ENCODE measurements around the gene DAPL1.

The DAPL1 gene

DNA sequence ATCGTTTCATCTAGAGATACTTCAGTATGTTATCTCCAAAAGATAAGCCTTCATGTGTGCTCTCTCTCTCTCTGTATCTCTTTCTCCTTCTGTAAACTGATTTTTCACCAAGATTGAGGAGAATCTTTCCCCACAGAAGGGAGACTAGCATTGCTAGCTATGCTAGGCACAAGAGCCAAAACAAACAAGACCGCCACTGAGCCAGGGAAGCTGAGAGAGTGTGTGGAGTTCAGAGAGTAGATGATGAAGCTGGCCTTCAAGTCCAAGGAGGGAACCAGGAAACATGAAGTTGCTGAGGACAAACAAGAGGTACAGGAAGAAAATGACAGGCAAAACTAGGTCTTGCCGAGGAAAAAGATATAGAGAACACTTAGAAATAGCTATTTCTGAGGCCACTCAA lies 23.4 kb downstream of the DAPL1 start:
- Histone ChIP-seq H3K36me3 (replicated peaks; ENCODE audit: insufficient read depth, low read length) (no peaks in the 10 kb centered on the region), H3K79me2 (ENCODE audit: low read length) (no peaks in the 10 kb centered on the region), H3K4me2 (ENCODE audit: low read depth, low read length) (no peak overlapping the region), H4K20me1 (ENCODE audit: insufficient read depth, low read length) (no peaks in the 10 kb centered on the region), H3K27me3 (replicated peaks; ENCODE audit: insufficient read depth, low read length) (no peaks in the 10 kb centered on the region), H3K9me3 (replicated peaks; ENCODE audit: insufficient read depth, low read length) (no peaks in the 10 kb centered on the region), H3F3A (ENCODE audit: insufficient read depth, low read length) (no peaks in the 10 kb centered on the region), H2AFZ (ENCODE audit: low read length) (no peak overlapping the region), H3K9ac (ENCODE audit: low read length) (no peak overlapping the region), H3K4me1 (ENCODE audit: low read length) (no peaks in the 10 kb centered on the region), H3K9me2 (replicated peaks; ENCODE audit: insufficient read depth, low read length) (no peaks in the 10 kb centered on the region), H3K4me3 (ENCODE audit: low read length) (no peak overlapping the region), H3K27ac (ENCODE audit: low read length) (no peak overlapping the region)
- TF ChIP-seq EZH2 (optimal IDR thresholded peaks at IDR 0.05; ENCODE audit: low read depth, low read length) (no peak), EZH2phosphoT487 (IDR thresholded peaks at IDR 0.05; ENCODE audit: low read length) (no peak)
- TF ChIP-seq, protein P1, sequence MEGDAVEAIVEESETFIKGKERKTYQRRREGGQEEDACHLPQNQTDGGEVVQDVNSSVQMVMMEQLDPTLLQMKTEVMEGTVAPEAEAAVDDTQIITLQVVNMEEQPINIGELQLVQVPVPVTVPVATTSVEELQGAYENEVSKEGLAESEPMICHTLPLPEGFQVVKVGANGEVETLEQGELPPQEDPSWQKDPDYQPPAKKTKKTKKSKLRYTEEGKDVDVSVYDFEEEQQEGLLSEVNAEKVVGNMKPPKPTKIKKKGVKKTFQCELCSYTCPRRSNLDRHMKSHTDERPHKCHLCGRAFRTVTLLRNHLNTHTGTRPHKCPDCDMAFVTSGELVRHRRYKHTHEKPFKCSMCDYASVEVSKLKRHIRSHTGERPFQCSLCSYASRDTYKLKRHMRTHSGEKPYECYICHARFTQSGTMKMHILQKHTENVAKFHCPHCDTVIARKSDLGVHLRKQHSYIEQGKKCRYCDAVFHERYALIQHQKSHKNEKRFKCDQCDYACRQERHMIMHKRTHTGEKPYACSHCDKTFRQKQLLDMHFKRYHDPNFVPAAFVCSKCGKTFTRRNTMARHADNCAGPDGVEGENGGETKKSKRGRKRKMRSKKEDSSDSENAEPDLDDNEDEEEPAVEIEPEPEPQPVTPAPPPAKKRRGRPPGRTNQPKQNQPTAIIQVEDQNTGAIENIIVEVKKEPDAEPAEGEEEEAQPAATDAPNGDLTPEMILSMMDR (IDR thresholded peaks at IDR 0.05; ENCODE audit: low read length) = no peak
- no peak for DNase-seq

DNA sequence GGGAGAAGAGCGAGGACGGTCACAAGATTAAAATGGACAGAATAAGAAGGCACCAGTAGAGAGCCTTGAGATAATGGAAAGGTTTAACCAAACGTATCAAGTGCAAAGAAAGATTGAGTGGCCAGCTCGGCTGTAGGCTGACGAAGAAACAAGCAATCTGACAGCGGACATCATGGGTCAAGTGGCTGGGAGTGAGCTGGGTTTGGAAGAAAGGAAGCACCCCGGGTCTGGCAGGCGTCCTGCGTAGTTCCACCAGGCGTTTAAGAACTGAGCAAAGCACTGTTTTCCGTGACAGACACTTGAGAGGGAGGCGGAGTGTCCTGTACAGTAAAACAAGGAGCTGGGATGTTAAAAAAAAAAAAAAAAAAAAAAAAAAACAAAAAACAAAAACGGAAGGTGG lies 27.1 kb downstream of the DAPL1 start:
- no peak overlapping the region for H2AFZ ChIP-seq (ENCODE audit: low read length)
- no peak overlapping the region for H3K9ac ChIP-seq (ENCODE audit: low read length)
- no peaks in the 10 kb centered on the region for H3F3A ChIP-seq (ENCODE audit: insufficient read depth, low read length)

DNA sequence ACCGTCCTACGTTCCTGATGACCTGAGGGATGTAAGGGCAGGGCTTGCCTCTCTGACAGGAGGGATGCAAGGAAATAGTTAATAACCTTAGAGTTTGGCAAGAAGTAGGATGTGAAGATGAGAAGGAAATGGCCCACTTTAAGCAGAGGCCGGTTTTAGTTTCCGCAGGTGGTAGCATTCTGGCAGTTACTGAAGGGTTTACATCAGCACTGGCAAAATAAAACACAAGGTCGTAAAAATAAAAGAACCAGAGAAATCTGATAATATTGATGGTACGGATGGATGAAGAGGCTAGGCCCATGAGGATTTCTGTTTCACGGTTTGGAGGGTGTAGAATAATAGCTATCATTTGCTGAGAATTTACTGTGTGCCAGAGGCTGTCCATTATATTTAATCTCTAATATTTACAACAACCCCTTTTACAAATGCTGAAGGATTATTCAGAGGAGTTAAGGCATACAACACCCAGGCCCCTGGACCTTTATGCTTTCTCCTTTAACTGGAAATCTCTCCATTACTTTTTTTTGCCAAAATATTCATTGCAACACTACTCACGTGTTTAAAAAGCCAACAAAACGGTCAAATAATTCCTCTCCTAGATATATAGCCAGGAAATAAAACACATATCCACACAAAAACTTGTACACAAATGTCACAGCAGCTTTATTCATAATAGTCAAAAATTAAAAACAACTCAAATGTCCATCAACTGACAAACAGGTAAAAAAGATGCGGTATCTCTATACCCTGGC lies 28.5 kb downstream of the DAPL1 start:
- H3K4me3 ChIP-seq (ENCODE audit: low read length) = no peak overlapping the region
- H3K36me3 ChIP-seq (replicated peaks; ENCODE audit: insufficient read depth, low read length) = no peaks in the 10 kb centered on the region
- TF ChIP-seq EZH2 (optimal IDR thresholded peaks at IDR 0.05; ENCODE audit: low read depth, low read length) (no peak), EZH2phosphoT487 (IDR thresholded peaks at IDR 0.05; ENCODE audit: low read length) (no peak)
- TF ChIP-seq, protein P1 (IDR thresholded peaks at IDR 0.05; ENCODE audit: low read length) = no peak
- H3K27ac ChIP-seq (ENCODE audit: low read length) = no peak overlapping the region
- H3K4me2 ChIP-seq (ENCODE audit: low read depth, low read length) = no peak overlapping the region
- H3K27me3 ChIP-seq (replicated peaks; ENCODE audit: insufficient read depth, low read length) = no peaks in the 10 kb centered on the region
- no peaks in the 10 kb centered on the region for H4K20me1 ChIP-seq (ENCODE audit: insufficient read depth, low read length)
- no peaks in the 10 kb centered on the region for H3K79me2 ChIP-seq (ENCODE audit: low read length)
- H3K9ac ChIP-seq (ENCODE audit: low read length) = no peak overlapping the region
- H3K9me2 ChIP-seq (replicated peaks; ENCODE audit: insufficient read depth, low read length) = no peaks in the 10 kb centered on the region
- no peaks in the 10 kb centered on the region for H3K4me1 ChIP-seq (ENCODE audit: low read length)
- H3F3A ChIP-seq (ENCODE audit: insufficient read depth, low read length) = no peaks in the 10 kb centered on the region
- H3K9me3 ChIP-seq (replicated peaks; ENCODE audit: insufficient read depth, low read length) = no peaks in the 10 kb centered on the region
- DNase-seq = no peak
- no peak overlapping the region for H2AFZ ChIP-seq (ENCODE audit: low read length)

More for the DNA sequence above, 27.1 kb downstream of the DAPL1 start:
- Histone ChIP-seq H3K4me2 (ENCODE audit: low read depth, low read length) (no peak overlapping the region), H3K36me3 (replicated peaks; ENCODE audit: insufficient read depth, low read length) (no peaks in the 10 kb centered on the region), H3K4me3 (ENCODE audit: low read length) (no peak overlapping the region), H3K9me3 (replicated peaks; ENCODE audit: insufficient read depth, low read length) (no peaks in the 10 kb centered on the region), H3K27me3 (replicated peaks; ENCODE audit: insufficient read depth, low read length) (no peaks in the 10 kb centered on the region), H3K9me2 (replicated peaks; ENCODE audit: insufficient read depth, low read length) (no peaks in the 10 kb centered on the region), H3K79me2 (ENCODE audit: low read length) (no peaks in the 10 kb centered on the region), H4K20me1 (ENCODE audit: insufficient read depth, low read length) (no peaks in the 10 kb centered on the region), H3K27ac (ENCODE audit: low read length) (no peak overlapping the region), H3K4me1 (ENCODE audit: low read length) (no peaks in the 10 kb centered on the region)
- no peak for DNase-seq
- TF ChIP-seq EZH2phosphoT487 (IDR thresholded peaks at IDR 0.05; ENCODE audit: low read length) (no peak), EZH2 (optimal IDR thresholded peaks at IDR 0.05; ENCODE audit: low read depth, low read length) (no peak)
- TF ChIP-seq, protein P1 (IDR thresholded peaks at IDR 0.05; ENCODE audit: low read length) = no peak

All from MM.1S (cell line).